KBM-7 (cell line): ENCODE measurements around the gene ROBO1.
"Not testable (repeated sequence)": the region's sequence is repeated elsewhere in the genome, so short reads cannot be mapped to it uniquely, and the experiment has no call there.

Experiments
- DNase-seq: peaks from one replicate; pipeline ENCODE4 v3.0.0-alpha.2; 2015
- in situ Hi-C: fragments of 300-500 bp; cut with MboI; formaldehyde crosslinking; loops from 2 replicates; pipeline ENCODE4 v1.14.3; 2020; ENCODE audit warnings: low sequenced_read_pairs, low pct_unique_long_range_greater_than_20kb, mixed read lengths

The ROBO1 gene

DNA sequence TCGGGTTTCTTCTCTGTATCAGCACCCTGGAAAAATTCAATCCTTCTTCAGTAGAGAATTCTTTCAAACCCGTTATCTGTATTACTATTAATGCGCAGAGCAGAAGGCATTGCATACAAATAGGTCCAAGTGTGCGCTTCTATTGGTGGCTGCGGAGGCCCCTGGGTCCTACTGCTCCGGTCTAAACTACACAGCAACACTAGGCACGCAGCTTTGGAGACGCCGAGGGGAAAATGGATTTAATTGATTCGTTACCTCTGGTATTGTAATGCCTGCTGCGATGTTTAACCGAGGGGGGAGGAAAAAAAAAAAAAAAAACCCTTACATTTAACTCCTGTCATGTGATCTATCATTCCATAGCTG lies at the start of gene ROBO1:
Gene ROBO1 (minus strand): TSS at position 94 of the 363 bp plus-strand sequence.
- DNase-seq: no peak
- in situ Hi-C loops: no loop called here

DNA sequence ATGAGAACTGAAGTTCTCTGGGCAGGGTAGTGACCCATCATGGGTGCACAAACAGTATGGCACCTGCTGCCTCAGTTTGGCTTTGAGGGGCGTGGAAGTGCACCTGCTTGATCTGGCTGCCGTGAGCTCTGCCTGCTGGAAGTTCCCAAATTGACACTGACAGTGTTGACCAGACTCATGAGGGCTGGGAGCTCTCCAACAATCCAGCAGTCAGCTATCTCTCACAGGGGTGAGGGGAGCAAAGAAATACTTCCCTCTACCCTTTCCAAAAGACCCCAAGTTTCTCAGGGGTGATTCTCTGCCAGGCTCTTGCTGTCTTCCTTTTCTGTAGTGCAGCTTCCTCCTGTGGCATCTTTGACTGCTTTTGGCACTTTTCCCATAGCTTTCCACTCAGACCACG lies 49.4 kb upstream of the ROBO1 start:
- in situ Hi-C loops: no loop called here
- no peak for DNase-seq

DNA sequence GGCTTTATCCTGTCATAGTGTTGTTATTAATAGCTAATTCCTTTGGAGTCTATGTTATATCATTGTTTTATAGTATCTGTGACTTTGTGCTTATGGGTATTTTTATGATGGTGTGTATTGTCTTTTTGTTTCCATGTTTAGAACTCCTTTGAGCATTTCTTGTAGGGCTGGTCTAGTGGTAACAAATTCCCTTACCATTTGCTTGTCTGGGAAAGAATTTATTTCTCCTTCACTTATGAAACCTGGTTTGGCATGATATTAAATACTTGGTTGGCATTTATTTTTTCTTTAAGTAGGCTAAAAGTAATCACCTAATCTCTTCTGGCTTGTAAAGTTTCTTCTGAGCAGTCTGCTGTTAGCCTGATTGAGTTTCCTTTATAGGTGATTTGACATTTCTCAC lies 47.7 kb upstream of the ROBO1 start:
- no peak for DNase-seq
- in situ Hi-C loops: no loop called here

DNA sequence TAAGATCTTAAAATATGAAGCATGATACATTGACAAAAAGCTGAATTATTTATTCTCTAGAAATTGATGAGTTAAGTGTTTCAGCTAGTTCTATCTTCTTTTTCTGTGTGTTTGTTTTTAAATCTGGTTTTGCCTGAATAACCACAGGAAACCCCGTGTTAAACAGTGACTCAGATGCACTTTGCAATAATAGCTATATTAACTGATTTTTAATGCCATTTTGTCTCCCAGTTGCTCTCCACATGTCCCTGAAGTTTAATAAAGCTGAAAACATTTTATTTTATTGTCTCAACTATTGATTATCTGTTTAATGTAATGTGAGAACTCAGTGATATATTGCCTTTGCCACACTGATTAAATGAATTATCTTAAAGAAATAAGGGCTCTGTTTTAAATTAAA lies 42.8 kb upstream of the ROBO1 start:
- in situ Hi-C loops: no loop called here

DNA sequence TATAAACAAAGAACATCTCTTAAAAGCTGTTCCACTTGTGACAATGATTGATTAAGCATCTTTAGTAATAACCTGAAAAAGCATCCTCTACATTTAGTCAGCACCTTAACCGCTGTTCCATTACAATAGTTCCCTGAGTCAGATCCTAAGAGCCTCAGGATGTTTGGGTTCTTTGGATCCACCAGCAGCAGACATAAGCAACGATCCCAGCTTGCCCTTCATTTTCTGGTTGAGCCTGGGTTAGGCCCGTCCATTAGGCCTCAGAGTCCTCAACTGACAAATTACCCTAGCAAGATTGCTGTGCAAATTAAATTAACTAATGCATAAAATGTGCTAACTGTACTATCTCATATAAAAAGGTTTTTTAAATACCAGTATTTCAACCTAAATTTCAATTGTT lies 42.3 kb upstream of the ROBO1 start:
- in situ Hi-C loops: no loop called here
- no peak for DNase-seq

More for the DNA sequence above, 42.8 kb upstream of the ROBO1 start:
- DNase-seq: no peak

DNA sequence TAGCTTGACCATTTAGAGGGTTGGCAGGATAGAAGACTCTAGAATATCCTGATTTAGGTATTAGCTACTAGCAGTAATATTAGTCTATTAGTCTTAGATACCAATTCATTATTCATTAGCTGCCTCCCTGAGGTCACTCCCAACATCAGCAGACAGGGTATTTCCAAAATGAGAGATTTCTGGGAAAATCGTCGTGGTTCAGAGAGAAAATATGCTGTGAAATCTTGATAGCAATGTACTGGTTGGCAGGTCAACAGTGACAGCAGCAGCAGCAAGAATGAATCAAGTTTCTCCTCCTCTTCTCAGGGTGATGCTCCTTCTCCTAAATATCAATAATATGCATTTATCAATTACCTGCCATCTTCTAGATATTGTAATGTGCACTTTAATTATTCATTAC lies 41.3 kb upstream of the ROBO1 start:
- DNase-seq: no peak
- in situ Hi-C loops: no loop called here

DNA sequence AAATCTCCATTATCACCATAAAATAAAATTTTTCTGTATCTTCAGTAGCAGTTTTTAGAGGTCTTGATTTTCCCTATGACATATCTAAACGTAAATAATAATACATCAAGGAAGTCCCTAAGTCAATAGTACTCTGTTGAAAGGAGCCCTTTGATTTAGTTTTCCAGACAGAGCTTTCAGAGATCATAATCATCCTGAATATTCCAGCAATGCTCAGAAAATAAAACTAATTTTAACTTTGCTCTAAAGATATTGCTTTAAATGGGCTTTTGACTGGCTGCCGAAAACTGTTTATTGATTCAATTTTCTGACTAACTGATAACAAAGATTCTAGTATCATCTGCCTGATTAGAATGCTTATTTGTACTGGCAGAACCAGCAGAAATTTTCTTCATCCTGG lies 40.7 kb upstream of the ROBO1 start:
- in situ Hi-C loops: no loop called here
- no peak for DNase-seq

DNA sequence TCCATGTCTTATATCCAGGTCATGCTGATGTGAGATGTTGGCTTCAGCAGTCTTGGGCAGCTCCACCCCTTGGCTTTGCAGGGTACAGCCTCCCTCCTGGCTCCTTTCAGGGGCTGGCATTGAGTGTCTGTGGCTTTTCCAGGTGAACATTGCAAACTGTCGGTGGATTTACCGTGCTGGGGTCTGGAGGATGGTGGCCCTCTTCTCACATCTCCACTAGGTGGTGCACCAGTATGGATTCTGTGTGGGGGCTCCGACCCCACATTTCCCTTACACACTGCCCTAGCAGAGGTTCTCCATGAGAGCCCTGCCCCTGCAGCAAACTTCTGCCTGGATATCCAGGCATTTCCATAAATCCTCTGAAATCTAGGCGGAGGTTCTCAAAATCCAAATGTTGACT lies 22.4 kb upstream of the ROBO1 start:
- in situ Hi-C loops, DNase-seq: not testable (repeated sequence)

DNA sequence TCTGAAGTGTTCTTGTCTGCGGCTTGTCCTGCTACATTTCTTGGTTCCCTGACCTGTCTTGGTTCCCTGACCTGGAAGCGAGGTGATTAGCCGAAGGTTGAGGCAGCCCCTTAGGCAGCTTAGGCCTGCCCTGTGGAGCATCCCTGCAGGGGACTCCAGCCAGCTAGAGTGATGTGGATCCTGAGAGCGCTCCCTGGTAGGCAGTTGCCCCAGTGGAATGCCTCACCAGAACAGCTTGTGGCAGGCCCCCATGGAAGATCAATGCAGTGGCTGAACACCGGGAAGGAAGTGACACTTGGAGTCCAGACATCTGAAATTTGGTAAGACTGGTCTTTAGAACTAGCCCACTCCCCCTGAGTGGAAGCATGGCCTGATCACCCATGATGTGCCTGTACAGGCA lies 5.5 kb upstream of the ROBO1 start:
- DNase-seq: no peak
- in situ Hi-C loops: no loop called here

DNA sequence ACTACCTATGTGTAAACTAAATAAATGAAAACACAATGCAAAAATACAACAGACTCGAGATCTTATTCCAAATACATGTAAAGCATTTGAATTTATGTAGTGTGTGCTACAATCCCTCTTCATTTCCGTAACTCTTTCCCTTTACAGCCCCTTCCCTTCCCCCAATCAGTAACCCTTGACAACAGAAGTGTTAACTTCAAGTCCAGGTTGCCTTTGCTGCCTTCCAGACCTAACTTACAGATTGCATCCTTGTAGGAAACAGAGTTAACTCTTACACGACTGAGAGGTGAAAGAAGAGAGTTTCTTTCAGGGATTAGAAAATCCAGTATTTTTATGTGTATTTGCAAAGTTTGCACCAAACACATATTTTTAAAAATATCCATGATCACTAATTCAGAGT lies 1.4 kb upstream of the ROBO1 start:
- no peak for DNase-seq
- in situ Hi-C loops: no loop called here

DNA sequence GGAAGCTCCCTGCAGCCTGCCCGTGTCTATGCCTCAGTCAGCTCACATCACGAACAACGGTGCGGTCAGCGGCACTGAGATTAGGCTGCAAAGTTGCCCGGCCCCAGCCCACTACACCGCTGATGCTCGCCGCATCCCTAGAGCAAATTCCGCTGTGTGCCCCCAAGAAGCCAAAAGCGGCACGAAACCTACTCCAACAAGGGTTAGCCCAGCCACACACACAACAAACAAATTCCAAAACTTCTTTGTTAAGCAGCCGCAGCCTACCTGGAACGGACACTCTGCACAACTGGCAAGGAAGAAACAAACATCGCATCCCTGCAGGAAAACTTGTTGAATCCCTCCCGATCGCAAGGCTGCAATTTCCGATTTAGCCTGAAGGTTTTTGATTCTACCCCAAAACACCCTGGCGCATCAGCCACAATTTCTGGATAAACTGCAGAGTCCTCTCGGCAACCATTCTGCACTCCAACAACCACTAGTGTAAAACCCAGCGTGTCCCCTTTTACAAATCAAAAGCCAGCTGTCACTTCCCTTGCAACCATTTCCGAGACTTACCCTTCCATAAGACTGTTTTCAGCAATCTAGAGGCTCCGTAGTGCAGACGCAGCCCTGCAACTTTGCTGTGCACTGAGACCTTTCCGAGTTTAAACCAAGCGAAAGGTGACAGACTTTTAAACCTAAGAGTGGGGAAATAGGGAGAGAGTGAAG lies 449 bp downstream of the ROBO1 start:
- in situ Hi-C loops: no loop called here
- no peak for DNase-seq

DNA sequence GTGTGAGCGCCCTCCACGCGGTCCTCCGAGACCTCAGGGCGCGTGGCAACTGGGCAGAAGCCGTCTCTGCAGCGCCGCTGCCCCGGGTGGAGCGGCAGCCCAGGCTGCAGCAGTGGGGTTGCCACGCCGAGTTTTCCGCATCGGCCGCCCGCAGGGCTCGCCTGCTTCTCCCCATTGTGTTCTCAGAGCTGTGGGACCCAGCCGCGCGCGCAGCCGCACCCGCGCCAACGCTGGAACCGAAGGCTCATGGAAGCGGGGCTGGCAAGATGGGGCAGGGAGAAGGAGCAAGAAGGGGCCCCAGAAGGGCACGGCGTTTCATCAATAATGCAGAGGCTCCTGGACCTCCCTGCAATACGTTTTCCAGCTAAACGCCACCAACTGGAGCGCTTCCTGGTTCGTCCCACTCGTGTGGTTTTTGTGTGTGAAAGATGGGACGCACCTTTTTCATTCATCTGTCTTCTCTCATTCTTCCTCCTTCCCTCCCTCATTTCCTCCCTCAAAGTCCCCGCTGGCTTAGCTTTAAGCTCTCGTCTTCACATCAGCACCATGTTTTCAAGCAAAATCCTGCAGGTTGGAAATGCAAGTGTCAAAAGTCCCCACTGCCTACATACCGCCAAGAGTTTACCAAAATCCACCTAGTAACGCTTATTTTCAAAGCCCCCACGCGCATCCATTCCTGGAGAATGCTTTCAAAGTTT lies 1.2 kb downstream of the ROBO1 start:
- in situ Hi-C loops: no loop called here
- DNase-seq: no peak

DNA sequence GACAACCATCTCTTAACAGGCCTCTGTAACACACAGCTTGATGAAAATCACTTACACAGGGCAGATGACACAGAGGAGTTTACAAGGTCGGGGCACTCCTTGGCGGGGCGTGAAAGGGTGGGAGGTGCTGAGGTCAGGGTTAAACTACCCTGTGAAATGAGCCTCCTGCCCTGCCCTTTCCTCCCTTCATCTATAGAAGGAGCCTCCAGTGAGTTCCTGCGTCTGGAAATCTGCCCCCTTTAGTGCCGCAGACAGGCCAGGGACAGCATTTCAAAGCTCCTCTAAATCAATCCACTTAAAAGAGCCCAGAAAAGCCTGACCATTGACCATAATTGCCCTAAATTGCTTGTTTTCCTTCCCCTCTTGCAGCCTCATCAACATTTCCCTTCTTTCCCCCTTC lies 1.9 kb downstream of the ROBO1 start:
- in situ Hi-C loops: no loop called here
- DNase-seq: no peak

DNA sequence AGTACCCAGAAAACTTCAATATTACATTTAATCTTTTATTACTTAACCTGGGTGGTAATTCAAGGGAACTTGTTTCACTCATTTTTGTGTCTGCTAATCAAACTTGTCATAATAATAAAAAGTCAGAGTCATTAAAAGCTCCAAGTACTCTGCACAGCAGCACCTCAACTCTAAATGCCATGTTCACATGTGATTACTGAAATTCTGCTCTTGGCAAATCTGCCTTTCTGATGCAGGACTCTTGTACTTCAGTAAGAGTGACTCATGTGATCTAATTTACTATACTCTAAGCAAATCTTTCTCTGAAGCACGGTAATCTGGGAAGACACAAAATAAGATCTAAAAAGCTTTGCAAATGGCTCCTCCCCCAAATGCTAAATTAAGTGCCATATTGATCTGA lies 6.4 kb downstream of the ROBO1 start:
- in situ Hi-C loops: no loop called here
- DNase-seq: no peak

DNA sequence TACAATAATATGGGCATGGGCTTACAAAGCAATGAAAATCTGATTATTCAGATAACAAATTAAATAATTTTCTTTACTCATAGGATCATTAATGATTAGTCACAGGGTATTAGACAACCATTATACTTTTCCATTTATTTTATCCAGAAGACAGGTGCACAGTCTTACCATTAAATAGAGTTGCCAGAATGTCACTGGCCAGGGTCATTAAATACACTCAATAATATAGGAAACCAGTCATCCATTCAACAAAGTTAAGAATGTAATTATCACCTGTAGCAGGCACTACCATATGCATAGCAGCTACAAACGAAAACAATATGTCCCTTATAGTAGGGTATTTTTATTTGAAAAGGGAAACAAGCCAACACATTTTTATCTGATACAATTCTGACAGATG lies 16.1 kb downstream of the ROBO1 start:
- no peak for DNase-seq
- in situ Hi-C loops: no loop called here

DNA sequence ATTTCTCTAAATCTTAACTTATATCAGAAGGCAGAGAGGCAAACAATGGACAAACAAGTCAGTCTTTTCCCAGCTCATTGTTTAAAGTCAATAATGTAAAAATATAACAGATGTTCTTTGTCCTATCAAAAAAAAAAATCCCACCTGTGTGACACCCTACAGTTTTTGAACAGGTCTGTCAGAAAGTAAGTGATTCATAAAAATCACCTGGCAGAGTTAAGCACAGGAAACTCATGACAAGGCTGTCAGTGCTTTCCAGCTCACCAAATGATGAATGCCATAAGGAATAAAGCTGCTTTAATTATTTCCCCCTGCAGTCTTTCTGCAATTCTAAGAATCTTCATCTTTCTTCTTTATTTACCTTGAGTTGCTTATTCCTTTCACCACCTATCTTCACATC lies 30.3 kb downstream of the ROBO1 start:
- in situ Hi-C loops: no loop called here
- no peak for DNase-seq

DNA sequence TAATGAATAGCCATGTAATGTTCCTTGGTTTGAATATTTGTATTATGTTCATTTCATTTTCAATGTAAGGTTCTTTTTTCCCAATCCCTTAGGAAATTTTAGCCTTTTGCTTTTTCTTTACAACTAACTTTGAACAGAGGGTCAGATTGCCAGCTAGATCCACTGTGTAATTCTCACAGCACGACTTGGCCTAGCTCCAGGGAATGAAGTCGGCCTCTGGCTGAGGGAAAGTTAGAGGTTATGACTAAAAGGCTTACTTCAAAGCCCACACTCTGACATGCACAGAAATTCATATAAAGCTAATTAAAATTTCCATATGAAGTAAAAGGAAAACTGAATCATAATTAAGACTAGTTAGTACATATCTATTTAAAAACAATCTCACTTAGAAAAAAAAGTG lies 38.7 kb downstream of the ROBO1 start:
- in situ Hi-C loops: no loop called here
- DNase-seq: no peak

DNA sequence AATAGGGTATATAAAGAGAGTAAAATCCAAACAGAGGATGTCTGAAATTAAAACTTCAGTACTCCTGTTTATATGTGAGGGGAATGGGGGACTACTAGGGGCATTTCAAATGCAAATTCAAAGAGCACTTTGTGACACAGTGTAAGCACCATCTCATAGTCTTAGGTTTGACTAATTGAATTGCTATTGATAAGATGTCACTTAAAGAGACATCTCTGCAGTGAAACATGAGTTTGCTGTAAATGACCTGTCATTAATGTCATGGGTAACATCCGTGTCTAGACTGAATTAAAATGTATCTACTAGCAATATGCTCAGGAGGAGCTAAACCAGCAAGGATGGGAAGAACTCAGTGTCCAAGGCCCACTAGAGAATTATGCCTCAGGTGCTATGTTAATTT lies 41.0 kb downstream of the ROBO1 start:
- in situ Hi-C loops: no loop called here
- DNase-seq: no peak

DNA sequence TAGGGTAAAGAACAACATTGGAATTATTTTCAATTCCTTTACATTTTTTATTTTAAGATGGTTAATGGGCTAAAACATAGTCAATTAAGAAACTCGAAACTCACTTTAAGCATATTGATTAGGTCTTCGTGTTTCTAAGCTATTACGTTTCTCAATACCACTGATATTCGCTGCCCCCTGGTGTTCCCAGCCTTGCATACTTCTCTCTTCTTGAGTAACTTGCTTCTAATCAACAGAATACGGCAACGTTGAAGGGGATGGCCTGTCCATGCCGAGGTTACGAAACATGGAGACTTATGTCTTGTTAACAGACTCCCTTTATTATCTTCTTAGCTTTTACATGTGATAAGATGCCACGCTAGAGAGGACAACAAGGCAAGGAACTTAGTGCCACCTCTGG lies 43.6 kb downstream of the ROBO1 start:
- in situ Hi-C loops: no loop called here
- no peak for DNase-seq

DNA sequence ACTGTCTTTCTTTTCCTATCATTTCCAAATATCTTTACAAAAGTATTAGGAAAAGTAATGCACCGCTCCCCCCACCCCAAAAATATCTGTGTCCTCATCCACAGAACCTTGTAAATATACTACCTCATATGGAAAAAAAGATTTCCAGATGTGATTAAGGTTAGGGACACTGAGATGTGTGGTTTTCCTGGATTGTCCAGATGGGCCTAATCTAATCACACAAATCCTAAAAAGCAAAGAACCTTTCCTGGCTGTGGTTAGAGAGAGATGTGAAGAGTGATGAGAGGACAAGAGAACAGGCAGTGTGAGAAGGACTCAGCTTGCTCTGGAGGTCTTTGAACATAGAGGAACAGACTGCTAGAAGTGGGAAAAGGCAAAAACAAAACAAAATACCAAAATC lies 77.7 kb downstream of the ROBO1 start:
- DNase-seq: no peak
- in situ Hi-C loops: no loop called here

DNA sequence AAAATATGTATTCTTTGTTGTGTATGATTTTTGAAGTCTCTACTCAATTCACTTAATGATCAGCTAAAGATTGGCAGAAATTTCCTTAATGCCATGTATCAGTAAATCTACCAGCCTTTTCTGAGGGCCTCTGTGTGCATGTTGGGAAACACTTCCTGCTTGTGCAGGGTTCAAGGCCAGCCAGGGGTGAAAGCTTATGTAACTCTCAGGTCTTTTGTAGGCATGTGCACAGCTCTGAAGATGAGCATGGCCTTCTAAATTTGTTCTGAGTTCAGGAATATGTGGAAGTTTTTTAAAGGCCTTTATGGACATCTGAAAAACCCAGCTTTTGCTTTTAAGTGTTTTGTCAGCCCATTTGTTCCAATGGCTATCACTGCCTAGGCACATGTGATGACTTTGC lies 82.7 kb downstream of the ROBO1 start:
- no peak for DNase-seq
- in situ Hi-C loops: no loop called here
